Measurements from ENCODE around the gene CALCOCO1.

CALCOCO1 gene

DNA sequence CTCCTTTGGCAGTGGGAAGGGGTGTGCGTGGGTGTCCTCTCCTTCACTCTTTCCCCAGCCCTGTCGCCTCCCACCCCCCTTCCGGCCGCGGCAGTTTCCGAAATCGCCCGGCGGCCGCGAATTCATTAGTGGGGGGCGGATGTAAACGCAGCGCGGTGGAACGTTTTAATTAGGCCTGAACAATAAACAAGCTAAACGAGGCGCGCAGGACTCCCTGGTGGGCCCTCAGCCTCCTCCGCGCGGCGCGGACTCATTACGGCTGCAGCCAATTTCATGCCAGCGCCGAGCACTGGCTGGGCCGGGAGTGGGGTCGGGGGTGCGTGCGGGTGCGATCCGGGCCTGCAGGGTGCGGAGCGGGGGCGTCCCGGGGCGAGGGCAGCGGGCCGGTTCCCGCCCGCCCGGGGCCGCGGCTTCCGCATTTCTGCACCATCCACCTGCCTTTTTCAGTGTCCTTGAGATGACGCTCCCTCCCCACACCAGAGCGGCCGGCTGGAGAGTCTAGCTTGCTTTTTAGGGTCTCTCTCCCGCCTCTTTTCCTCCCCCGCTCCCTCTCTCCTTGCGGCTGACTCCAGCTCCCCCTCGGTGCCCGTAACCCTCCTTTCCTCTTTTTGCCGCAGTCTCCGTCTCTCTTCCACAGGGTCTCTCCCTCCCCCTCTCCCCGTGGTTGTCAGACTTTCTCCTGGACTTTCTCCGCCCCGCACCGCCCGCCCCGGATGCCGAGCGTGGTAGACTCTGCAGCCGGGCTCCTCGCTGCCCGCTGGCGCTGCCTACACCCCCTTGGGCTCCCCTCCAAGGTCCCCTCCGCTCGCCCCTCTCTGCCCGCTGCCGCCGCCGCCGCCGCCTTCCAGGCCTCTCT lies 24.3 kb upstream of the CALCOCO1 start, which contains the start of gene CISTR:
CISTR (minus strand) TSS at position 644 of the 856 bp plus-strand sequence.
- peak; percentile 62 for DNase-seq (ENCODE audit: low spot score)

- no peak for DNase-seq (ENCODE audit: low spot score)
These were observed 23.6 kb upstream of the CALCOCO1 start for GRCh38 chr12:53750812-53751335.

DNA sequence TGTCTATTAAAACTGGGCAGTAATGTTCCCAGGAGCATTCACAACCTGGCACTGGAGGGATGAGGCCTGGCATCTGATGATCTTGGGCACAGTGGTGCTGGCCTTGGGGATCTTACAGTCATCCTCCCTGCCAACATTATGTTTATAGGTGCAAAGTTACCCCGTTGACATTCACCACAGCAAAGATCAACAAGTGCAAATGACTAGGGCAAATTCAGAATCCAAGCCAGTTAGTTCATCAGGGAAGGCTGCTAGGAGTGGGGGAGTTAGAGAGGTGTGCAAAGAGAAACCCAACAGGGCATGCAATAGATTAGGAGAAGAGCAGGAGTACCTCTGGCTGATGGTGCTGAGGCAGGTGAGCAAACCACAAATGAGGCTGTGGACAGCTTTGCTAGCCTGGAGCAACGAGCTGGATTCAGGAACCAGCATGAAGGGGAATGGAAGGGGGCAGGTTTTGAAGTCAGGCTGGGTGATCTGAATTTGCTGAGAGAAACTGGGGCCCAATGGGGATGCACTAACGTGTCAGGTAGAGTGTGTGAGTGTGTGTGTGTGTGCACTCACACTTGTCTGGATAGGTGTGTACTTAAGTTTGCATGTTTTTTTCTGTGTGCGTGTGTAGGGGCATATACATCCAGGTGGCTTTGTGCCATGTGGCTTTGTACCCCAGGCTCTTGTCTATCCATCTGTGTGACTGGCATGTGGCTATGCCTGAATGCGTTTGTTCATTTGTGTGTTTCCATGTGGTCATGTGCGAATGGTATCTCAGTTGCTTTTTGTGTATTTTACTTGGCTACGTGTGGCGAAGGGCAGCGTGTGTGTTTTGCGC lies 22.9 kb upstream of the CALCOCO1 start:
- DNase-seq (ENCODE audit: low spot score): no peak

GRCh38 chr12:53748072-53748840 lies 21.0 kb upstream of the CALCOCO1 start:
- DNase-seq (ENCODE audit: low spot score): no peak

DNA sequence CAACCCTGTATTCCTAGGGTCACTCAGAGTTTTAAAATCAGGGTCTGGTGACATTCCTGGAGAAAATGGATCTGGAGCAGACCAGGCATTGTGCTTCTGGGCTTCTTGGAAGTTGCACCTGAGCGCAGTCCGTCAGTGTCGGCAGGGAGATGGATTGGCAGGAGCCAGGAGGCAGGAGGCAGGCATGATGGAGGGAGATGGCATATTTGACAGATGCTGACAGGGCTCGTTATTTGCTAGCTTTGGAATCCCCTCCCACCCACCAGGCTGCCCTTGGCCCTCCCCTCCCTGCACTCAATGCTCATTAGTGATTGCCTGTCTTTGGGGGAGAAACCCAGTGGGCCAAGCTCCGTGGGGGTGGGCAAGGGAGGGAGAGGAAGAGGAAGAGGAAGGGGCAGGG lies 19.8 kb upstream of the CALCOCO1 start:
- no peak for DNase-seq (ENCODE audit: low spot score)

DNA sequence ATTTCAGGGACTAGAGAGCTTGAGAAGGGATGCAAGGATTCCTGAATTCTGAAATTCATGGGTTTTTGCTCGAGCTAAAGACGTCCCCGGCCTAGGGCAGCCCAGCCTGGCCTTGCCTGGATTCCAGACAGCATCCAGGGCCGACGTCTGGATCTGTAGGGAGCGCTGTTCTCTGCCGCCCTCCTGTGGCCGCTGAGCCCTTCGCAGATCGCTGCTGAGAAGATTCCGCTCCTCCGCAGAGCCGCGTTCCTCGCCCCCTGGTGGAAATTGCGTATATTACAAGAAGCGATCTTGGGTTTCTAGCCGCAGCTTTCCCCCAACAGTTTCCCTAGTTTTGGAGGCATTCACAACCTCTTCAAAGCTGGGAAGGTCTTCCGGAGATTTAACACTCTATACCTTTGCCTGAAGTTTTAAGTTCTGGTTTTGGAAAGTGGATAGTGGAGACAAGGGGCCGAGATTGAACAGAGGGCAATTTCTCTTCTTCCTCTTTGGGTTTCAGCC lies 19.4 kb upstream of the CALCOCO1 start:
- DNase-seq (ENCODE audit: low spot score): peak; percentile 93

GRCh38 chr12:53744751-53745150 lies 17.5 kb upstream of the CALCOCO1 start:
- DNase-seq (ENCODE audit: low spot score): no peak

DNA sequence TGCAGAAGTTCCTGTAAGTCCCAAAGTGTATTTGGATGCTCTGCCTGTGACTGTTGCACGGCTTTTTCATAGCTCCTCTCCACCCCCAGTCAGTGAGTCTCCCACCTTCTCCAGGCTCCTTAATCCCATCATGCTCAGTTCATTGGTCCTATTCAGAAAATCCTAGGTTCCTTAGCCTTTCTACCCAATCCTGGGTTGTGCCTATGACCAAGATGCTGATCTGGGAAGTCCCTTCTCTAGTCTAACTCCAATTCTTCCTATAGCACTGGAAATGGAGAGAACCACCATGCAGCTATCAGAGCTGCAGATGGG lies 16.8 kb upstream of the CALCOCO1 start:
- DNase-seq (ENCODE audit: low spot score): no peak

DNA sequence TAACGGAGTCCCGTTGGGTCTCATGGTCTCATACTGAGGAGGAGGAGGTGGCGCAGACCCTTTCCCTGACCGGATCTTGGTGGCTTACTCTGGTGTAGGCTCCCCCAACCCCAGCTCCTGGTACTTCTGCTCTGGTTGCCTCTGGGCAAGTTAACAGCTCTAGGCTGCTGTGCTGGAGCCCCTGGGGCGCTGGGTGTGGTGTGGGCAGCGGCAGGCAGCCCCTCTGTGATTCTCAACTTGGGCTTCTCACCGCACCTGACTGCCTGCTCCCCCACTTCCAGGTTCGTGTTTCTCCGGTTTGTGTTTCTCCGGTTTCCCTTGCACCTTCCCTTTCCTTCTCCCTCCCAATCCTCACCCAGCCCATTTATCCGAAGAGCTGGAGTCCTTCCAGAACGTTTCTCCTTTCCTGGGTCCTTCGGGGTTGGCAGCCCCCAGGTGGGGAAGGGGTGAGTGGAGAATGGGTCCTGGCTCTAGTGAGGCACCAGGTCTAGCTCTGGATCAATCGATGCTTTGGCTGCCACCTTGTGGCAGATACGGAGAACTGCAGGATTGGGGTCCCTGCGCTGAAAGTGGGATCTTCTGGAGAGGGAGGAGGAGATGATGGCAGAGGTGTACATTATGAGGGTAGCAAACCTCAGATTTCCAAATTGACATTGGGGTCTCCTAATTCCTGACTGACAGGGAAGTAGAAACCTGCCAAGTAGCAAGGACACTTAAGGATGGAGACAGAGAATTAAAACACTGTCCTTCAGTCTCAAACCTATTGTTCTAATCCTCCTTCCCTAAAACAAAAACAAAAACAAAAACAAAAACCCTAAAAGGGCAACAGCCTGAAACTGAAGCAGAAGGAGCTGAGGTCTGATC lies 16.2 kb upstream of the CALCOCO1 start:
- DNase-seq (ENCODE audit: low spot score): peak; percentile 84

- no peak for DNase-seq (ENCODE audit: low spot score)
These were observed 12.9 kb upstream of the CALCOCO1 start for GRCh38 chr12:53740130-53740491.

DNA sequence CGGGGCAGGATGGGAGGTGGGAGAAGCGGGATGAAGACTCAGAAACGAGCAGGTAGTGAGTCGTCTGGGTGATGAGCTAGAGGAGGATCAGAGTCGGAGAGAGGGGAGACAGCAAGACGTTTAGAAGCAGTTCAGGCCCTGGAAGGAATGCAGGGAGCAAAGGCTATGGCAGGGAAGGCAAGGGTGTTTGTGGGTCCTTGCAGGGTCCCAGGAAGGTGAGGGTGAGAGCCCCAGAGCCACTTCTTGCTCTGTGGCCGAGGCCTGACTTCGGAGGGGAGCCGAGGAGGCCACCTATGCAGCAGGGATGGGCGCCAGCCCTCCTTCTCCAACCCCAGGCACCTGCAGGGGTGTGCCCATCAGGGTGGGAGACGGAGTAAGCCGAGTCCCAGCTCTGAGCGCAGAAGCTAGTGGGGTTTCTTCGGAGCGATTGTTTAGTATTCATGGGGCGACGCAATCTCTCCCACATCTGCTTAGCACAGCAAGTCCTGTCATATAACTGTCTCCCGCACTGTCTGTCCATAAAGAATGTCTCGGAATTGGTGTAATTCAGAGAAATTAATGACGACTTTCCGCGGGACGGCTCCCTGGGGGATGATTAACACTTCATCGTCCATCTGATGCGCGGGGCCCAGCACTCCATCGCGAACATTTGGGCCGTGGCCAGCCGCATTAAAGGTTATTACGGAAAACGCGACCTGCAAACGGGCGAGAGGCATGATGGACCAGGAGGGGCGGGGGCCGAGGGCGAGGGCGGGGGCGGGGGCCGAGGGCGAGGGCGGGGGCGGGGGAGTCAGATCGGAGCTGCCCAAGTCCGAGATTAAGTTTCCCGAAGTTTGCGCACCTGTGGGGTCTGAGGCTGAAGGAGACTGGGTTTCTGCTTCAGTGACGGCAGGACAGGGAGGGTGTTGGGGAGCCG lies 12.2 kb upstream of the CALCOCO1 start:
- no peak for DNase-seq (ENCODE audit: low spot score)

DNA sequence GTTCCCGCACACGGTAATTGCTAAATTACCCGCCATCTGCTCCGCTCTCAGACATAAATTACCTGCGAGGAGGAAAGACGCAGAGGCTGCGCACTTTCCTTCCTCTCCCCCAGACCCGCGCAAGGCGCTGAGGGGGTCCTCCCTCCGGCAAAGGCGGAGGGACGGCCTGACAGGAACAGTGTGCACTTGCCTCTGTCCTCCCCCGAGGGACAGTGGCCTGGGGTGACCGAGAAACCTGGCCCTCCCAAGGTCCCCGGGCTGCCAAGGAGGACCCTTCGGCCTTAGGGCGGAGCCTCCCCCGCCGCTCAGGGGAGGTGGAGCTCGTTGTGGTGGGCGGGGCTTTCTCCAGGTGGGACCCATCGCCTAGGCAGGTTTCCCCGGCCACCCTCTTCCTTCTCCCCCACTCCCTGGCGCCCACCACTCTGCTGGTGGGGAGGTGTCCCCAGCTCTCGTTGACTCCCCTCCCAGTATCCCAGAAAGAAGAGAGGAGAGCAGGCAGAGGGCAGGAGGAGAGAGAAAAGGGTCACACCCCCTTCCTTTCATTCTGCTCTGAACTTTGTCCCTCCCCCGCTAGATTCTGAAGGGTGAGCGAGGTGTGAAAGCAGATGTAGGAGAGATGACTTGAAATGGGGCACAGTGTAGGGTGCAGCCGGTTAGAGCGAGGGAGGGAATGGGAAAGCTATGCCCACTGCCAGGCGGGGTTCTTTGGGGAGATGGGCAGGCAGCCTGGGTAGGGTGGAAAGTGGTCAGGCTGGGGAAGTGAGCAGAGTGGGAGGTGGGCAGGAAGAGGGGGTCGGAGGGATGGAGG lies 11.4 kb upstream of the CALCOCO1 start:
- DNase-seq (ENCODE audit: low spot score): peak; percentile 50

DNA sequence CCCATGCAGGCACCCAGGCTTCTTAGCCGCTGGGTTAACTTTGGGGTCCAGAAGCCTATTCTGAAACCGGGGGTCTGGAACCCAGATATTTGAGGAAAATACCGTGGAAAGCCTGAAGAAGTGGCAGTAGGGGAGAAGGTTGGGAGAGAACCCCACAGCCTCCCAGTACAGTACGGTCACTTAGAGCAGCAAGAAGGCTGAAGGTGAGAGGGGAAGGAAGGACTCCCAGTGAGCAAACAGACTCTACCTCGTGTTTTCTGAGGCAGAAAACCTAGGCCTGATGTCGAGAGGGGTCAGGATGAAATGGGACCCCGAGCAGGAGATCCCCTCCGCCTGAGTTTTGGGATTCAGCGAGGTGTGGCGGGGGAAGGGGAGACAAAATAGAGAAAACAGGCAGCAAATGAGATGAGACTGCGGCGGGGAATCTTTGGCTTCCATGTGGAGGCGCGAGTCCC lies 10.7 kb upstream of the CALCOCO1 start:
- no peak for DNase-seq (ENCODE audit: low spot score)

DNA sequence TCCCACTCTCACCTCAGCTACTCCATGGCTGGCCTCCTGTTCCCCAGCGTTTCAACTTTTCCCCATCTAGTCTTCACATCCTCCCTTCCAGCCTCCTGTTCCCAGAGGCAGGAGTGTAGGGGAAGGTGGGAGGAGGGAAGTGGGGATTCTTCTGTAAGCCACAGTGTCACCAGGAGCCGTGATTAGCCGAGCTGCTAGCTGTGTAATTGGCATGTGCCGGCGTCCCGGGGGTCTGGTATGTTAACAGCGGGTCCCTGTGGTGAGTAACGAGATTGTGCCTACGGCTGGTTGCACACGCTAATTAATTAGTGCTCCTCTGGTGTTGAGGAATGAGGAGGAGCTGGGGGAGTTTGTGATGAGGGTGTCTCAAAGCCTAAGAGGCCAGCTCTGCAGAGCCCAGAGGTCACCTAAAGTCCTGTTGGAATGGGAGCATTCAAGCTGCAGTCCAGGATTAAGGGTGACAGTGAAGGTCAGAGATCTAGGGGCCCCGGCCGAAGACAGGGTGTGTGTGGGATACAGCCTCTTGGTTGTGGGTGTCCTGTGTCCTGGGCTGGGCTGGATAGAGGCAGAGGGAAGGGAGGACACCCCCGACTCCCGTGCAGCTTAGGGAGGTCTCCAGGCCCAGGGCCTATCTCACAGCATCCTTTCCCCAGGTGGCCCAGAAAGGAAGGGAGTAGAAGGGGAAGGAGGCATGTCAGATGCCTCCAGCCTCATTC lies 10.0 kb upstream of the CALCOCO1 start:
- DNase-seq (ENCODE audit: low spot score): no peak

DNA sequence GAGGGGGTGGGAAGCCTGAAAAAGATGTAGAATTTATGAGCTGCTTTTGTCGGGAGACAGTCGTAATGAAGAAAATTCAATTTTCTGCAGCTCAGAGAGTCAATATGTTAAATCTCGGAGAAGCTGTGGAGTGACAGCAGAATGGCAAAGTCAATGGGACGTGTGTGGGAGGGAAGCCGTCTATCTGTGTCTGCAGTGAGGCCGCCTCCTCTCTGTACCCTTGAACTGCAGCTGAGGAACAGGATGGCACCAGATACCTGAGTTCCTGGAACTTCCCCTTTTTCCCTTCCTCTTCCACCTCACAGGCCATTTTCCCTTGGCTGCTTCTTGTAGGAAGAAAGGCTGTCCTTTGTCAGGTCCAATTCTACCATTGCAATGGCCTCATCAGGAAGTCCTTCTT lies 9.3 kb upstream of the CALCOCO1 start:
- no peak for DNase-seq (ENCODE audit: low spot score)

- no peak for DNase-seq (ENCODE audit: low spot score)
These were observed 8.3 kb upstream of the CALCOCO1 start for GRCh38 chr12:53735556-53735955.

- no peak for DNase-seq (ENCODE audit: low spot score)
These were observed 7.2 kb upstream of the CALCOCO1 start for GRCh38 chr12:53734425-53734824.

- no peak for DNase-seq (ENCODE audit: low spot score)
These were observed 6.6 kb upstream of the CALCOCO1 start for GRCh38 chr12:53733807-53734200.
